ENCODE measurements around the gene NTHL1. TPM values are rescaled to one million over a fixed set of nuclear protein-coding genes. Genes with fewer than 3 reads are reported as not detected.
A peak's percentile ranks its signal among the peaks of the same experiment; 100 is the strongest.

Gene NTHL1
- total and polyA plus RNA-seq, 9 of the 15 experiments (the other 6 are each of a cell fraction or from before 2014, with no cell fraction given), result 1.1 to 58.8 (median 17.6) TPM

DNA sequence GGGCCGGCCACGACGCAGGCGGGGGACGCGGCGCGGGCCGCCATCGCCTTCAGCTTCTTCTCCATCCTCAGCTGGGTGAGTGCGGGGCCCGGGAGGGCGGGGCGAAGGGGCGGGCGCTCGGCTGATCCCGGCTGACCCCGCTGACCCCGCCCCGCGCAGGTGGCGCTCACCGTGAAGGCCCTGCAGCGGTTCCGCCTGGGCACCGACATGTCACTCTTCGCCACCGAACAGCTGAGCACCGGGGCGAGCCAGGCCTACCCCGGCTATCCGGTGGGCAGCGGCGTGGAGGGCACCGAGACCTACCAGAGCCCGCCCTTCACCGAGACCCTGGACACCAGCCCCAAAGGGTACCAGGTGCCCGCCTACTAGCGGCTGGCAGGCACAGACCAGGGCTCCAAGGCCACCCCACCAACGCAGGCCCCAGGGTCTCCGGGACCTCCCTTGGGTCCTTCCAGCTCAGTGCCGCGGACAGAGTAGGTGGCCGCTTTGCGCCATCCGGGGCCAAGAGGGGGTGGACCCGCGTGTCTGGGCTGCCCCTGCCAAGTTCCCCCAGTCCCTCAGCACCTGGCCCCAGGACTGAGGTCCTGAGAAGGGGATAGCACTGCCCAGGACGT is 54.8 kb downstream of the NTHL1 start (continued):
- TF ChIP-seq ZNF778 (CRISPR knock-in tag; IDR thresholded peaks at IDR 0.05) (no peak), RBBP5 (IDR thresholded peaks at IDR 0.05; ENCODE audit: borderline replicate concordance, insufficient read depth, low read length, poor library complexity, severe bottlenecking) (peak; percentile 37), BHLHE40 (IDR thresholded peaks at IDR 0.05; ENCODE audit: low read length) (no peak), HDAC6 (IDR thresholded peaks at IDR 0.05; ENCODE audit: low read depth, low read length) (no peak), GTF2E2 (tag; IDR thresholded peaks at IDR 0.05) (no peak), CBFA2T3 (IDR thresholded peaks at IDR 0.05) (no peak), ZNF695 (CRISPR knock-in tag; IDR thresholded peaks at IDR 0.05) (no peak), ZKSCAN1 (IDR thresholded peaks at IDR 0.05; ENCODE audit: low read depth, low read length) (no peak), ZNF263 (CRISPR knock-in tag; IDR thresholded peaks at IDR 0.05; ENCODE audit: borderline replicate concordance) (0 out of 2 replicates have a peak, but pooled peaks have one; percentile 1), XRCC5 (IDR thresholded peaks at IDR 0.05; ENCODE audit: low read depth, low read length) (no peak), COPS2 (conservative IDR thresholded peaks at IDR 0.05) (no peak), DNMT1 (IDR thresholded peaks at IDR 0.05) (no peak), NONO (IDR thresholded peaks at IDR 0.05; ENCODE audit: low read depth in 2 of 2, low read length in 1 of 2) (no peak), CBX2 (IDR thresholded peaks at IDR 0.05; ENCODE audit: insufficient read depth, low read length, poor library complexity, severe bottlenecking) (no peak), PHF21A (IDR thresholded peaks at IDR 0.05; ENCODE audit: borderline replicate concordance, low read depth) (no peak), NFE2L1 (tag; IDR thresholded peaks at IDR 0.05; ENCODE audit: borderline replicate concordance, low read depth) (no peak), ZNF253 (CRISPR knock-in tag; conservative IDR thresholded peaks at IDR 0.05) (no peak), ZBTB8A (IDR thresholded peaks at IDR 0.05; ENCODE audit: partially characterized antibody) (no peak), ZNF668 (CRISPR knock-in tag; IDR thresholded peaks at IDR 0.05) (no peak), PURB (CRISPR knock-in tag; IDR thresholded peaks at IDR 0.05; ENCODE audit: low read depth) (no peak), ATF1 (CRISPR knock-in tag; IDR thresholded peaks at IDR 0.05) (no peak), ATF1 (tag; IDR thresholded peaks at IDR 0.05) (no peak; the same call in 1 of the 2 replicates)
- TF ChIP-seq, protein P1, sequence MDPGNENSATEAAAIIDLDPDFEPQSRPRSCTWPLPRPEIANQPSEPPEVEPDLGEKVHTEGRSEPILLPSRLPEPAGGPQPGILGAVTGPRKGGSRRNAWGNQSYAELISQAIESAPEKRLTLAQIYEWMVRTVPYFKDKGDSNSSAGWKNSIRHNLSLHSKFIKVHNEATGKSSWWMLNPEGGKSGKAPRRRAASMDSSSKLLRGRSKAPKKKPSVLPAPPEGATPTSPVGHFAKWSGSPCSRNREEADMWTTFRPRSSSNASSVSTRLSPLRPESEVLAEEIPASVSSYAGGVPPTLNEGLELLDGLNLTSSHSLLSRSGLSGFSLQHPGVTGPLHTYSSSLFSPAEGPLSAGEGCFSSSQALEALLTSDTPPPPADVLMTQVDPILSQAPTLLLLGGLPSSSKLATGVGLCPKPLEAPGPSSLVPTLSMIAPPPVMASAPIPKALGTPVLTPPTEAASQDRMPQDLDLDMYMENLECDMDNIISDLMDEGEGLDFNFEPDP (CRISPR knock-in tag; IDR thresholded peaks at IDR 0.05), result no peak
- TF ChIP-seq, protein P2, sequence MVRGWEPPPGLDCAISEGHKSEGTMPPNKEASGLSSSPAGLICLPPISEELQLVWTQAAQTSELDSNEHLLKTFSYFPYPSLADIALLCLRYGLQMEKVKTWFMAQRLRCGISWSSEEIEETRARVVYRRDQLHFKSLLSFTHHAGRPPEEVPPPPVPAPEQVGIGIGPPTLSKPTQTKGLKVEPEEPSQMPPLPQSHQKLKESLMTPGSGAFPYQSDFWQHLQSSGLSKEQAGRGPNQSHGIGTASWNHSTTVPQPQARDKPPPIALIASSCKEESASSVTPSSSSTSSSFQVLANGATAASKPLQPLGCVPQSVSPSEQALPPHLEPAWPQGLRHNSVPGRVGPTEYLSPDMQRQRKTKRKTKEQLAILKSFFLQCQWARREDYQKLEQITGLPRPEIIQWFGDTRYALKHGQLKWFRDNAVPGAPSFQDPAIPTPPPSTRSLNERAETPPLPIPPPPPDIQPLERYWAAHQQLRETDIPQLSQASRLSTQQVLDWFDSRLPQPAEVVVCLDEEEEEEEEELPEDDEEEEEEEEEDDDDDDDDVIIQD (CRISPR knock-in tag; IDR thresholded peaks at IDR 0.05), result no peak

Measured in K562 (cell line).